Measurements from ENCODE around the gene DUSP7.

DUSP7 gene

GRCh38 chr3:52068055-52068571, 11.7 kb upstream of the DUSP7 start:
- DNase-seq (ENCODE audit: low read depth) = no peak

- DNase-seq (ENCODE audit: low read depth) = no peak
These were observed 11.2 kb upstream of the DUSP7 start for GRCh38 chr3:52067526-52067925.

GRCh38 chr3:52067046-52067445, 10.7 kb upstream of the DUSP7 start:
- DNase-seq (ENCODE audit: low read depth) = no peak

GRCh38 chr3:52065264-52065756, 8.9 kb upstream of the DUSP7 start:
- no peak for DNase-seq (ENCODE audit: low read depth)

GRCh38 chr3:52064561-52064960, 8.2 kb upstream of the DUSP7 start:
- no peak for DNase-seq (ENCODE audit: low read depth)

- DNase-seq (ENCODE audit: low read depth) = no peak
These were observed 6.8 kb upstream of the DUSP7 start for GRCh38 chr3:52063026-52063723.

DNA sequence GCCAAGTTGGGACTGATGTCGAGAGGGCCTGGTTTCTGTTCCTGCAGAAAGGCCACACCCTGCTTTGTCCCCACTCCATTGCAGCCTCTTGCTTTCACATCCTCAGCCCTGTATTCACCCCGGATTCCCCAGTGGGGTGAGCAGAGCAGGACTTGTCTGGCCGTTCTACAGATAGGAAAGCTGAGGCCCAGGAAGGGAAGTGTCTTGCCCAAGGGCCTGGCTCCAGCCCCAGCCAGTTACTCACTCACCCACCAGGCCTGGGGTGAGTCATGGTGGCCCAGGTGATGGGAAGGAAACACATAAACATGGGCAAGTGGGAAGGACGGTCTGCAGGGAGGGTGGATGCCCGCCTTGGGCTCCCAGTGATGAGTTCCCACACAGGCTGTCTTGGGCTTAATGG, 6.1 kb upstream of the DUSP7 start:
- DNase-seq (ENCODE audit: low read depth) = no peak

DNA sequence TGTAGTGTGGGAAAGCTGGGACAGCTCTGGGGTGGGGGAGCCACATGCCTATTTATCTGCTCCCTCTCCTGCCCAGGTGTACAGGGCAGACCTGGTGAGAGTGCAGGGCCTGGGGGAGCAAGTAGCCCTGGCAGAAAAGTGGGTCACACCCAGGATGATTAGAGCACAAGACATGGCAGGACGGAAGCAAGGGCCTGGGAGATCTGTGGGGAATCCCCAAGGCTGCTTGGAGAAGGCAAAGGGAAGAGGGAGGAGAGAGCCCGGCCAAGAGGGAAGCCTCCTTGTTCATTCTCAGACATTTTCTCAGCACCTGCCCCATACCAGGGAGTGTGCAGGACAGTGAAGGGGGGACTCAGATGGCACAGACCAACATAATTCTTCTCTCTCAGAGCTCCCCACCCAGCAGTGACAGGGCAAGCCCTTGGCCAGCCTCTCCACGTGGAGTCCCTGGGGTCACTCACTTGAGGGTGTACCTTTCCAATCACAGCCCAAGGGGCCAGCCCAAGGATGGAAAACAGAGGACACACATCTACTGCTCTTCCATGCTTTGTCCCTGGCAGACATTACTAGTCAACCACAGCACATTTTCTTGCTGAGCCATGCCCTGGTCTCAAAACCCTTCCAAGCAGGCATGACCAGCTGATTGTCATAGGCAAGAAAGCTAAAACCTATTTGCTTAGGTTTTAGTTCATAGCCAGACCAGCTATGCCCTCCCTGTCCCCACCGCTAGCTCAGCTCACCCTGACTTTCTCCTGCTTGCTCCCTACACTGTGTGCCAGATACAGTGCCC, 4.9 kb upstream of the DUSP7 start:
- no peak for DNase-seq (ENCODE audit: low read depth)

GRCh38 chr3:52059781-52060180, 3.4 kb upstream of the DUSP7 start:
- DNase-seq (ENCODE audit: low read depth) = no peak

DNA sequence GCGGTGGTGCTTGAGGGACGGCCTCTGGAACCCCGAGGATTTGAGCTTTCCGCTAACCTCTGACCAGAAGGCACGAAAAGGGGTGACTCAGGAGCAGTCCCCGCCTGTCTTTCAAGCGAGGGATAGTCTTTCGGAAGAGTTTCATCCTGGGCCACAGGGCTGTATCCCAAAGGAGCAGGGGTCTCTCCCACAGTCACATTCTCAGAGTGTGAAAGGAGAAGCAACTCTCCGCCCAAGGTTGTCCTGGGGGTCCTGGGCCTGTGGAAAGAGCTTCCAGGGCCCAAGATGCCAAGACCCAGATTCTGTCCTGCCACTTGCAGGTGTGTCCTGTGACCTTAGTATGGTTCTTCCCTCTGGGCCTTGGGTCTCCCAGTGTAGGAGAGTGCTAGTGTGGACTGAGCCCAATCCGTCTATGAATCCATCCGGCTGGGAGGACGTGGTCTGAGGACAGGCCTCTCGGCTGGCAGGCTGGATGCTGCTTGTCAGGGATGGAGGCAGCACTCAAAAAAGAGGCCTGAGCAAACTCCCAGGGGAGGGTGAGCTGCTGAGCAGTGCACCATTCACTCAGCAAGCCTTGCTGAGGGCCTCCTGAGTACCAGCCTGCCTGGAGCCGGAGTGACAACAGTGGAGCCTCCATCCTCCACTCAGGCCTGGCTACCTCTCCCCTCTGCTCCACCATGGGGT, 1.6 kb upstream of the DUSP7 start:
- no peak for DNase-seq (ENCODE audit: low read depth)

DNA sequence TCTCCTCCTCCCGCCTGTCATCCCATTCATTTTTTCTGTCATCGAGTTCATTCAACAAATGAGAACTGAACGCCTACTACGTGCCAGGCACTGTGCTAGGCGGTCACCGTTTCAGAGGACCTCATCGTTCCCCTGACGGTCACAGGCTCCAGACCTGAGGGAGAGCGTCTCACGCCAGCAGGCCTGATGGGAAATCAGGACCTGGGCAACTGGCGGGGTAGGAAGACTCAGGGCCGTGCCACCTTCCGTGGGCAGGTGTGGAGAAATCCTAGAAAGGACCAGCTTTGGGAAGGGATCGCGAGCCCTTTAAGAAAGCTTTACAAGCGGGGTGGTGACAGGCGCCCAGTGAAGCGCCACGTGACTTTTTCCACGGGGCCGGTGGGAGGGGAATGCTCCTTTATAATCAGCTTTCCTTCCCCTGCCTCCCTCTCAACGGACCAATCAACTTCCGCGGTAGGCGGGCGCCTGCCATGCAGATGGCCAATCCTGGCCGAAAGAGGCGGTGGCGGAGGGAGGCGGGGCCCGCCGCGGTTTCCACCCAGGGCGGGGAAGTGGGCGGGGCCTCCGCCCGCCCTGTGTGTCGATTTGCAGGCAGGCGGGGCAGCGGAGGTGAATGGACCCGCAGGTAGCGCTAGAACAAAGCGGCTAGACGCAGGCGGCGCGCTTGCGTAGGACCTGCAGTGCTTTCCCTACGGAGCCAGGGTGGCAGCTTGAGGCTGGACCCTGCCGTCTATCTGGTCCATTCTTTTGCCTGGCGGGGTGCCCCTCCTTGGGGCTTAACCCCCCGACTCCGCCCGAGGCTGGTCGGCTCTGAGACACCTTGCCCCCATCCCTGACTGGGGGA, 819 bp upstream of the DUSP7 start:
- peak; percentile 97 for DNase-seq (ENCODE audit: low read depth)

DNA sequence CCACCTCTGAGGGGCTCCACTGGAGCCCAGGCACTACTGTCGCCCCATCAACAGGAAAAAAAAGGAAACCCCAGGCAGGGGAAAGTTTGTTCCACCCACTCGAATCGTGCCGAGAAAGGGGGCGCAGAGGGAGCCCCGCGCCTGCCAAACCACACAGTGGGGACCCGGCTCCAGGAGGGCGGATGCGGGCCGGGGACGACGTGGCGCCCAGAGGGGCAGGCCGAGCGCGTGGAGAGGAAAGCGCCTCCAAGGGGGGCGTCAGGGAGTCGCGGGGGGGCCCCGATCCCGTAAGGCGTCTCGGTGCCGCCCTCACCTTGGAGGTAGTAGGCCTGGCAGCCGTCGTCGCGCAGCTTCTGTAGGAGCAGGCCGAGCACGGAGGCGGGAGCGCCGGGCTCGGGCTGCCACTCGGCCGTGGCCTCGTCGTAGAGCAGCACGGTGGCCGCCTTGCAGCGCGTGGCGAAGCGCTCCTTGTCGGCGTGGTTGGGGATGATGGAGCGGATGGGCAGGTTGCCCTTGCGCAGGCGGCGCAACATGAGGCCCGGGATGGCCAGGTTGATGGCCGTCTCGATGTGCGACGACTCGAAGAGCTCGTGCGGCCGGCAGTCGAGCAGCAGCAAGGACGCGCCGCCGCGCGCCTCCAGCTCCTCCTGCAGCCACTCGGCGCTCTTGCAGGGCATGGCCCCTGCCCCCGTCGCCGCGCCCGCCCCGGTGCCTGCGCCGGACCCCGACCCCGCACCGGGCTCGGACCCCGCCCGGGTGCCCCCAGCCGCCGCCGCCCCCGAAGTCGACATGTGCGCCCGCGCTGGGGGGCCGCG, 627 bp downstream of the DUSP7 start:
- no peak for DNase-seq (ENCODE audit: low read depth)

- DNase-seq (ENCODE audit: low read depth) = no peak
These were observed 1.5 kb downstream of the DUSP7 start for GRCh38 chr3:52054661-52055511.

- no peak for DNase-seq (ENCODE audit: low read depth)
These were observed 2.8 kb downstream of the DUSP7 start for GRCh38 chr3:52053307-52054304.

- peak; percentile 60 for DNase-seq (ENCODE audit: low read depth)
These were observed 3.5 kb downstream of the DUSP7 start for GRCh38 chr3:52052831-52053306.

DNA sequence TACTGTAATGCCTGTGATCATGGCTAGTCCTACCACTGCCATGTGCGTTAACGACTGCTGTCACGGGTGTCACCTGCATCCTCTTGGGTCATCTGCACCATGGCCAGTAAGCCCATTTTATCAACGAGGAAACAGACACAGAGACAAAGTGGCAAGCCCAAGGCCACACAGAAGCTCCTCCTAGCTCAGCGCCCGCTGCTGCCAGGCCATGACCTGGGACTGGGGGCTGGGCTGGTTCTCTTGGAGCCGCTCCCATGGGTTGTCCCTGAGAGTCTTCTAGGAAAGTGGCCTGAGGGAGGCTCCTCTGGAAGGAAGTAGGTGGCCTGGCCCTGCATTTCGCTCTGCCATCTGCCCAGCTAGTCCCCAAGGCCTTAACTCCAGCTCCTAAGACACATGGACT, 4.9 kb downstream of the DUSP7 start:
- DNase-seq (ENCODE audit: low read depth) = no peak

GRCh38 chr3:52050571-52050970, 5.8 kb downstream of the DUSP7 start:
- no peak for DNase-seq (ENCODE audit: low read depth)

- DNase-seq (ENCODE audit: low read depth) = no peak
These were observed 6.9 kb downstream of the DUSP7 start for GRCh38 chr3:52049503-52049902.

Measured in HS-27A (cell line).